Activated CD8-positive, alpha-beta T cell treated with anti-CD3 and anti-CD28 coated beads, Interleukin-2, amount 10 ng/mL, durations not matched to agents 7 days and 5 days (primary cell): ENCODE results near the gene FAHD1. TPM values are rescaled to one million over a fixed set of nuclear protein-coding genes. Genes with fewer than 3 reads are reported as not detected.

Experiments used
- ATAC-seq: fragments of 150-1000 bp; cut with Tn5 transposase; one replicate; pipeline ENCODE4 v1.10.0; 2021; ENCODE audit warnings: moderate library complexity
- CTCF ChIA-PET: fragments of 350-600 bp; sonication (Branson Sonifier 250); formaldehyde crosslinking; loops from one replicate; lab custom pipeline; 2021; ENCODE audit warnings: antibody characterized with exemption; lab: Charles Lee
- POLR2A ChIA-PET: fragments of 350-600 bp; sonication (Branson Sonifier 250); formaldehyde crosslinking; loops from one replicate; lab custom pipeline; 2021; ENCODE audit warnings: antibody characterized with exemption; lab: Charles Lee
- DNase-seq: peaks from one replicate; pipeline ENCODE4 v3.0.0-alpha.2; 2020
- H3K27ac Mint-ChIP-seq: one replicate; pipeline ENCODE4 v1.8.0; 2021; ENCODE audit warnings: mild to moderate bottlenecking, mixed read lengths
- H3K27me3 Mint-ChIP-seq: one replicate; pipeline ENCODE4 v1.8.0; 2021; ENCODE audit warnings: low read depth, mixed read lengths
- H3K36me3 Mint-ChIP-seq: one replicate; pipeline ENCODE4 v1.8.0; 2021; ENCODE audit warnings: low read depth, mixed read lengths
- H3K4me1 Mint-ChIP-seq: one replicate; pipeline ENCODE4 v1.8.0; 2021; ENCODE audit warnings: low read depth, mixed read lengths
- H3K4me3 Mint-ChIP-seq: one replicate; pipeline ENCODE4 v1.8.0; 2021; ENCODE audit warnings: mild to moderate bottlenecking, mixed read lengths
- H3K9me3 Mint-ChIP-seq: one replicate; pipeline ENCODE4 v1.8.0; 2022; ENCODE audit warnings: mixed read lengths; ENCODE audit not compliant: insufficient read depth
- total RNA-seq, 2 experiments: library from RNA; stranded (reverse); gene quantifications; one replicate each; pipeline ENCODE4 v1.2.3, GENCODE V29; 2021

The FAHD1 gene
- total RNA-seq, 2 experiments from 2014 or later, result 14.5 to 14.6 TPM

GRCh38 chr16:1819611-1820010 lies 7.4 kb upstream of the FAHD1 start:
- no peak for ATAC-seq
- peaks cover 14% of the 10 kb centered on the region for H3K36me3 Mint-ChIP-seq
- H3K27me3 Mint-ChIP-seq, result no peaks in the 10 kb centered on the region
- DNase-seq, result no peak
- ChIA-PET POLR2A (no interaction called here), CTCF (no interaction called here)
- peaks cover 9% of the 10 kb centered on the region for H3K4me1 Mint-ChIP-seq
- peak overlapping the region; percentile 43 for H3K27ac Mint-ChIP-seq
- no peak overlapping the region for H3K4me3 Mint-ChIP-seq
- H3K9me3 Mint-ChIP-seq, result no peaks in the 10 kb centered on the region

- ChIA-PET POLR2A (no interaction called here), CTCF (no interaction called here)
- H3K27ac Mint-ChIP-seq, result no peak overlapping the region
- DNase-seq (no peak), ATAC-seq (no peak)
- no peaks in the 10 kb centered on the region for H3K9me3 Mint-ChIP-seq
- no peaks in the 10 kb centered on the region for H3K27me3 Mint-ChIP-seq
- peaks cover 15% of the 10 kb centered on the region for H3K4me1 Mint-ChIP-seq
- H3K36me3 Mint-ChIP-seq, result peaks cover 9% of the 10 kb centered on the region
- H3K4me3 Mint-ChIP-seq, result no peak overlapping the region
Measured at GRCh38 chr16:1820096-1820945, 6.7 kb upstream of the FAHD1 start.

- ATAC-seq (no peak), DNase-seq (no peak)
- CTCF ChIA-PET, result no interaction called here
- no peak overlapping the region for H3K4me3 Mint-ChIP-seq
- H3K4me1 Mint-ChIP-seq, result peaks cover 21% of the 10 kb centered on the region
- no peaks in the 10 kb centered on the region for H3K27me3 Mint-ChIP-seq
- no peaks in the 10 kb centered on the region for H3K9me3 Mint-ChIP-seq
- H3K27ac Mint-ChIP-seq, result no peak overlapping the region
- H3K36me3 Mint-ChIP-seq, result peaks cover 5% of the 10 kb centered on the region
- POLR2A ChIA-PET, result no interaction called here
Measured at GRCh38 chr16:1820946-1821290, 6.1 kb upstream of the FAHD1 start.

GRCh38 chr16:1821861-1822611 lies 5.0 kb upstream of the FAHD1 start:
- POLR2A ChIA-PET, result interaction anchor here (1.6 kb wide), 1 partner anchor 10 kb away, joined by 3 read pairs; no protein-coding TSS in a partner anchor
- Mint-ChIP-seq H3K27me3 (no peaks in the 10 kb centered on the region), H3K36me3 (peaks cover 5% of the 10 kb centered on the region), H3K9me3 (no peaks in the 10 kb centered on the region), H3K4me1 (peaks cover 21% of the 10 kb centered on the region), H3K4me3 (no peak overlapping the region), H3K27ac (no peak overlapping the region)
- DNase-seq, result no peak
- CTCF ChIA-PET, result no interaction called here
- no peak for ATAC-seq

GRCh38 chr16:1822801-1823200 lies 4.2 kb upstream of the FAHD1 start:
- Mint-ChIP-seq H3K27ac (no peak overlapping the region), H3K27me3 (no peaks in the 10 kb centered on the region), H3K4me1 (peaks cover 27% of the 10 kb centered on the region), H3K4me3 (no peak overlapping the region), H3K36me3 (peaks cover 3% of the 10 kb centered on the region), H3K9me3 (no peaks in the 10 kb centered on the region)
- ChIA-PET POLR2A (interaction anchor here (1.6 kb wide), 1 partner anchor 11 kb away, joined by 3 read pairs; no protein-coding TSS in a partner anchor), CTCF (interaction anchor here (2.3 kb wide), 1 partner anchor 9 kb away, joined by 7 read pairs; no protein-coding TSS in a partner anchor)
- no peak for ATAC-seq
- no peak for DNase-seq

GRCh38 chr16:1823821-1824220 lies 3.2 kb upstream of the FAHD1 start:
- DNase-seq, result peak; percentile 35
- CTCF ChIA-PET, result interaction anchor here (0.5 to 2.3 kb wide), 4 partner anchors 10 to 41 kb away, joined by 3 to 7 read pairs (median 4); partner anchors contain the start of genes NUBP2 and SPSB3
- H3K27ac Mint-ChIP-seq, result no peak overlapping the region

GRCh38 chr16:1825381-1825863 lies 1.6 kb upstream of the FAHD1 start:
- H3K27ac Mint-ChIP-seq, result peak overlapping the region; percentile 86
- POLR2A ChIA-PET, result interaction anchor here (2.5 kb wide), 1 partner anchor 120 kb away, joined by 6 read pairs; the partner anchor contains the start of gene MAPK8IP3
- CTCF ChIA-PET, result interaction anchor here (2.3 kb wide), 1 partner anchor 12 kb away, joined by 7 read pairs; no protein-coding TSS in a partner anchor
- H3K9me3 Mint-ChIP-seq, result no peaks in the 10 kb centered on the region
- DNase-seq (no peak), ATAC-seq (no peak)
- peaks cover 41% of the 10 kb centered on the region for H3K4me1 Mint-ChIP-seq
- peaks cover 6% of the 10 kb centered on the region for H3K36me3 Mint-ChIP-seq
- no peaks in the 10 kb centered on the region for H3K27me3 Mint-ChIP-seq
- H3K4me3 Mint-ChIP-seq, result peak overlapping the region; percentile 80

More at GRCh38 chr16:1823821-1824220, 3.2 kb upstream of the FAHD1 start:
- Mint-ChIP-seq H3K9me3 (no peaks in the 10 kb centered on the region), H3K4me1 (peaks cover 35% of the 10 kb centered on the region), H3K4me3 (no peak overlapping the region), H3K27me3 (no peaks in the 10 kb centered on the region), H3K36me3 (peaks cover 4% of the 10 kb centered on the region)
- no peak for ATAC-seq
- POLR2A ChIA-PET, result interaction anchor here (1.6 kb wide), 1 partner anchor 12 kb away, joined by 3 read pairs; no protein-coding TSS in a partner anchor

- ChIA-PET CTCF (interaction anchor here (0.8 to 1.3 kb wide), 2 partner anchors 20 to 117 kb away, joined by 3 read pairs; partner anchors contain the start of gene MSRB1), POLR2A (interaction anchor here (1.0 to 2.5 kb wide), 2 partner anchors 120 to 139 kb away, joined by 3 to 6 read pairs; partner anchors contain the start of genes MAPK8IP3 and RPS2)
- peak overlapping the region; percentile 80 for H3K4me3 Mint-ChIP-seq
- H3K27ac Mint-ChIP-seq, result peak overlapping the region; percentile 86
- ATAC-seq (peak; percentile 77), DNase-seq (peak; percentile 74)
- no peaks in the 10 kb centered on the region for H3K9me3 Mint-ChIP-seq
- no peaks in the 10 kb centered on the region for H3K27me3 Mint-ChIP-seq
- H3K4me1 Mint-ChIP-seq, result peaks cover 41% of the 10 kb centered on the region
- H3K36me3 Mint-ChIP-seq, result peaks cover 6% of the 10 kb centered on the region
Measured at GRCh38 chr16:1825864-1826690, 929 bp upstream of the FAHD1 start.

GRCh38 chr16:1828645-1829410 lies 1.8 kb downstream of the FAHD1 start:
- no peak for ATAC-seq

GRCh38 chr16:1830213-1830612 lies 3.2 kb downstream of the FAHD1 start:
- Mint-ChIP-seq H3K36me3 (peaks cover 6% of the 10 kb centered on the region), H3K9me3 (no peaks in the 10 kb centered on the region), H3K27me3 (no peaks in the 10 kb centered on the region), H3K4me3 (no peak overlapping the region), H3K4me1 (peaks cover 27% of the 10 kb centered on the region), H3K27ac (no peak overlapping the region)
- ATAC-seq (no peak), DNase-seq (no peak)
- ChIA-PET CTCF (no interaction called here), POLR2A (interaction anchor here (0.5 kb wide), 1 partner anchor 423 kb away, joined by 3 read pairs; no protein-coding TSS in a partner anchor)

More at GRCh38 chr16:1828645-1829410, 1.8 kb downstream of the FAHD1 start:
- Mint-ChIP-seq H3K27me3 (no peaks in the 10 kb centered on the region), H3K4me1 (peaks cover 39% of the 10 kb centered on the region), H3K4me3 (peak overlapping the region; percentile 50), H3K36me3 (peaks cover 6% of the 10 kb centered on the region), H3K9me3 (no peaks in the 10 kb centered on the region), H3K27ac (no peak overlapping the region)
- ChIA-PET POLR2A (no interaction called here), CTCF (no interaction called here)
- no peak for DNase-seq
